Endothelial cell of umbilical vein (primary cell): ENCODE results near the gene MYLIP. TPM values are rescaled to one million over a fixed set of nuclear protein-coding genes. Genes with fewer than 3 reads are reported as not detected.

ENCODE experiments used
- BruUV-seq: library from RNA; stranded (reverse); fragments of 400-500 nt; replicated peaks from 2 replicates; lab custom pipeline; 2021; lab: Mats Ljungman, UMichigan
- CTCF ChIA-PET: fragments of 300-600, 350-600 bp; sonication (Branson Sonifier 250); formaldehyde crosslinking; loops from one replicate; lab custom pipeline; 2021; ENCODE audit warnings: antibody characterized with exemption, inconsistent platforms; lab: Charles Lee
- POLR2A ChIA-PET: fragments of 300-600, 350-600 bp; sonication (Branson Sonifier 250); formaldehyde crosslinking; loops from one replicate; lab custom pipeline; 2021; ENCODE audit warnings: antibody characterized with exemption, inconsistent platforms; lab: Charles Lee
- DNase-seq: peaks from one replicate; pipeline ENCODE4 v3.0.0-alpha.2; 2011; ENCODE audit warnings: low read depth, low spot score
- FAIRE-seq: peaks from 2 replicates; lab custom pipeline; 2011; peaks lifted over from hg19 to GRCh38; lab: Jason Lieb, UNC
- H2AFZ ChIP-seq: 2 replicates; pipeline ENCODE4 v1.6.0; 2012; ENCODE audit warnings: low read depth, low read length, control low read depth, inconsistent platforms
- H3K27ac ChIP-seq: 2 replicates; pipeline ENCODE4 v1.5.1; 2011; ENCODE audit warnings: low read depth, mild to moderate bottlenecking, control low read depth, low read length, moderate library complexity; ENCODE audit not compliant: insufficient read depth
- H3K27me3 ChIP-seq, 2 experiments: 2 replicates each; pipeline versions ENCODE4 v1.6.0 to v1.6.1; 2011; ENCODE audit warnings: low read length in 2 of 2, mixed read lengths in 1 of 2; ENCODE audit not compliant: control insufficient read depth in 2 of 2, insufficient read depth in 2 of 2
- H3K36me3 ChIP-seq, 2 experiments: 2 replicates in 1 of 2; 3 replicates in 1 of 2; pipeline ENCODE4 v1.5.1; 2011; ENCODE audit warnings: low read length in 2 of 2, mild to moderate bottlenecking in 1 of 2, moderate library complexity in 1 of 2; ENCODE audit not compliant: control insufficient read depth in 2 of 2, insufficient read depth in 2 of 2; ENCODE audit errors: extremely low read depth in 1 of 2
- H3K4me1 ChIP-seq: 3 replicates; pipeline ENCODE4 v1.5.1; 2011; ENCODE audit warnings: mild to moderate bottlenecking, low read length; ENCODE audit not compliant: control insufficient read depth, insufficient read depth; ENCODE audit errors: extremely low read depth
- H3K4me2 ChIP-seq: 2 replicates; pipeline ENCODE4 v1.6.1; 2011; ENCODE audit warnings: low read length, control low read depth, mixed read lengths; ENCODE audit not compliant: insufficient read depth
- H3K4me3 ChIP-seq, 3 experiments: fragments of 200-600 bp in 1 of 3; sonication (generic), shearing (Covaris generic) in 1 of 3; replicated peaks in 1 of 3; 2 replicates each; pipeline ENCODE4 v1.5.1; 2011 to 2016; ENCODE audit warnings: control low read depth in 3 of 3, low read length in 3 of 3, mild to moderate bottlenecking in 2 of 3, inconsistent platforms in 1 of 3, low read depth in 1 of 3, moderate library complexity in 1 of 3; ENCODE audit not compliant: insufficient read depth in 1 of 3
- H3K79me2 ChIP-seq: 2 replicates; pipeline ENCODE4 v1.6.0; 2012; ENCODE audit warnings: low read length, inconsistent platforms; ENCODE audit not compliant: control insufficient read depth, insufficient read depth
- H3K9ac ChIP-seq: replicated peaks from 2 replicates; pipeline ENCODE3; 2011; ENCODE audit warnings: low read length, control low read depth; ENCODE audit not compliant: insufficient read depth; ENCODE audit errors: extremely low read depth
- H3K9me1 ChIP-seq: replicated peaks from 3 replicates; pipeline ENCODE4 v1.6.0; 2011; ENCODE audit warnings: mild to moderate bottlenecking, low read length; ENCODE audit not compliant: control insufficient read depth, insufficient read depth; ENCODE audit errors: extremely low read depth
- H3K9me3 ChIP-seq: replicated peaks from 2 replicates; pipeline ENCODE4 v1.5.1; 2012; ENCODE audit warnings: low read length, inconsistent platforms; ENCODE audit not compliant: control insufficient read depth, insufficient read depth
- H4K20me1 ChIP-seq: replicated peaks from 2 replicates; pipeline ENCODE3; 2011; ENCODE audit warnings: mild to moderate bottlenecking, low read length; ENCODE audit not compliant: control insufficient read depth, insufficient read depth; ENCODE audit errors: extremely low read depth
- GATA2 ChIP-seq: IDR thresholded peaks from 2 replicates; pipeline ENCODE4 v1.7.0; 2011; ENCODE audit warnings: low read depth, mild to moderate bottlenecking, moderate library complexity, mixed read lengths, low read length; ENCODE audit not compliant: insufficient read length, insufficient read depth
- JUN ChIP-seq: IDR thresholded peaks from 2 replicates; pipeline ENCODE4 v1.6.1; 2011; ENCODE audit warnings: borderline replicate concordance, low read depth; ENCODE audit not compliant: insufficient read length, insufficient read depth
- MYC ChIP-seq: IDR thresholded peaks from one replicate; pipeline ENCODE4 v1.6.1; 2011; ENCODE audit warnings: mild to moderate bottlenecking, low read depth, low read length
- POLR2A ChIP-seq: IDR thresholded peaks from 2 replicates; pipeline ENCODE4 v1.6.1; 2012; ENCODE audit warnings: low read depth, mild to moderate bottlenecking, control low read depth, low read length
- POLR2AphosphoS5 ChIP-seq: IDR thresholded peaks from 2 replicates; pipeline ENCODE4 v1.6.1; 2012; ENCODE audit warnings: low read depth, mild to moderate bottlenecking, control low read depth, low read length, moderate library complexity; ENCODE audit not compliant: insufficient read depth
- dilution Hi-C: fragments of 300-500 bp; cut with MboI; formaldehyde crosslinking; loops from one replicate; pipeline ENCODE4 v1.15.0; 2019; ENCODE audit warnings: low sequenced_read_pairs; ENCODE audit not compliant: extremely low pct_ligation_motif_present
- intact Hi-C: fragments of 100-400 bp; cut with micrococcal nuclease; formaldehyde crosslinking; loops from one replicate; pipeline ENCODE4 v1.10.0; 2022
- polyA plus RNA-seq, 4 experiments: library from polyadenylated mRNA; depleted of rRNA in 3 of 4; stranded (reverse) in 3 of 4; unstranded in 1 of 4; fragments of >200 nt; gene quantifications; 2 replicates each; pipeline versions ENCODE4 v1.2.1 to v1.2.3, GENCODE V29; 2011 to 2012; ENCODE audit warnings: missing spikeins in 1 of 4
- total RNA-seq: library from RNA; stranded (reverse); gene quantifications from 2 replicates; pipeline ENCODE4 v1.2.3, GENCODE V29; 2021
- TF ChIP-seq, protein P1 (sequence below): IDR thresholded peaks from 2 replicates; pipeline ENCODE4 v1.6.1; 2011; ENCODE audit not compliant: insufficient read depth, insufficient read length
- TF ChIP-seq, protein P2 (sequence below), 2 donors: IDR thresholded peaks; 1 replicate in 1 of 2; 2 replicates in 1 of 2; pipeline ENCODE4 v1.5.1; 2011; ENCODE audit warnings: low read length in 2 of 2, mild to moderate bottlenecking in 2 of 2, moderate library complexity in 2 of 2, control low read depth in 1 of 2, inconsistent platforms in 1 of 2, low read depth in 1 of 2; ENCODE audit not compliant: insufficient read depth in 1 of 2; ENCODE audit errors: extremely low read depth in 1 of 2

MYLIP gene
- total and polyA plus RNA-seq, 2 donors (not counting 3 experiments of a cell fraction or from before 2014, with no cell fraction given), result 16.9 to 19.2 TPM

DNA sequence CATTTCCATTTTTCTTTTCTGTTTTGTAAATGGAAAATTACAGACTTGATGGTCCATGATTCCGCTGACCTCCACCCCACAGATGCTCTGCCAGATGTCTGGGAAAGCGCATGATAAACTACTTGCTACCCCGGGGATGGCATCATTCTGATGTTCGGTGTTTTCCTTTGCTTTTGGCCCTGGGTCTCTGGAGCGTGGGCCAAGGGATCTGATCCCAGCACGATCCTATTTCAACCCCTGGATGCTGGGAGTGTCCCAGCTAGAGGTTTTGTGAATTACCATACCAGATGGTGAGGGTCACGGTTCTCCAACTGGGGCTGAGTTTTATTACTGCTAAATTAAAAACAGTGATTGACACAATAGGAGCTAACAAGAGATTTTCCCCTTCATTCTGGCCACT is 25.2 kb upstream of the MYLIP start:
- Histone ChIP-seq H3K36me3 (no peaks in the 10 kb centered on the region), H3K79me2 (no peaks in the 10 kb centered on the region), H3K4me3 (no peak overlapping the region), H3K9me1 (no peaks in the 10 kb centered on the region), H4K20me1 (no peaks in the 10 kb centered on the region), H3K4me2 (no peak overlapping the region), H3K27ac (no peak overlapping the region), H3K27me3 (peaks cover 0 to 6% of the 10 kb centered on the region in 2 experiments), H3K9ac (no peak overlapping the region), H2AFZ (no peak overlapping the region), H3K4me1 (no peaks in the 10 kb centered on the region), H3K9me3 (no peaks in the 10 kb centered on the region)
- FAIRE-seq (no peak), DNase-seq (no peak)
- intact Hi-C loops, result no loop called here
- dilution Hi-C loops, result no loop called here
- BruUV-seq, result no TSS peak
- TF ChIP-seq POLR2A, result no peak
- ChIA-PET CTCF (interaction anchor here (1.0 to 1.8 kb wide), 2 partner anchors 25 to 412 kb away, joined by 3 to 4 read pairs; partner anchors contain the start of gene MYLIP), POLR2A (interaction anchor here (0.6 kb wide), 1 partner anchor 37 kb away, joined by 4 read pairs; no protein-coding TSS in a partner anchor)

GRCh38 chr6:16104624-16105433 is 24.1 kb upstream of the MYLIP start:
- Histone ChIP-seq H3K27ac (no peak overlapping the region), H3K79me2 (no peaks in the 10 kb centered on the region), H2AFZ (no peak overlapping the region), H3K36me3 (no peaks in the 10 kb centered on the region), H3K4me2 (no peak overlapping the region), H3K9me1 (no peaks in the 10 kb centered on the region), H3K27me3 (peaks cover 0 to 5% of the 10 kb centered on the region in 2 experiments), H3K9ac (no peak overlapping the region), H4K20me1 (no peaks in the 10 kb centered on the region), H3K4me1 (peaks cover 3% of the 10 kb centered on the region), H3K4me3 (no peak overlapping the region), H3K9me3 (no peaks in the 10 kb centered on the region)
- dilution Hi-C loops (no loop called here), intact Hi-C loops (no loop called here)
- DNase-seq (no peak), FAIRE-seq (no peak)
- ChIA-PET CTCF (interaction anchor here (1.8 kb wide), 1 partner anchor 24 kb away, joined by 4 read pairs; the partner anchor contains the start of gene MYLIP), POLR2A (no interaction called here)
- TF ChIP-seq GATA2 (no peak), MYC (no peak), JUN (no peak), POLR2A (no peak), POLR2AphosphoS5 (no peak)
- TF ChIP-seq, protein P1, sequence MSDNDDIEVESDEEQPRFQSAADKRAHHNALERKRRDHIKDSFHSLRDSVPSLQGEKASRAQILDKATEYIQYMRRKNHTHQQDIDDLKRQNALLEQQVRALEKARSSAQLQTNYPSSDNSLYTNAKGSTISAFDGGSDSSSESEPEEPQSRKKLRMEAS, result no peak
- TF ChIP-seq, protein P2, sequence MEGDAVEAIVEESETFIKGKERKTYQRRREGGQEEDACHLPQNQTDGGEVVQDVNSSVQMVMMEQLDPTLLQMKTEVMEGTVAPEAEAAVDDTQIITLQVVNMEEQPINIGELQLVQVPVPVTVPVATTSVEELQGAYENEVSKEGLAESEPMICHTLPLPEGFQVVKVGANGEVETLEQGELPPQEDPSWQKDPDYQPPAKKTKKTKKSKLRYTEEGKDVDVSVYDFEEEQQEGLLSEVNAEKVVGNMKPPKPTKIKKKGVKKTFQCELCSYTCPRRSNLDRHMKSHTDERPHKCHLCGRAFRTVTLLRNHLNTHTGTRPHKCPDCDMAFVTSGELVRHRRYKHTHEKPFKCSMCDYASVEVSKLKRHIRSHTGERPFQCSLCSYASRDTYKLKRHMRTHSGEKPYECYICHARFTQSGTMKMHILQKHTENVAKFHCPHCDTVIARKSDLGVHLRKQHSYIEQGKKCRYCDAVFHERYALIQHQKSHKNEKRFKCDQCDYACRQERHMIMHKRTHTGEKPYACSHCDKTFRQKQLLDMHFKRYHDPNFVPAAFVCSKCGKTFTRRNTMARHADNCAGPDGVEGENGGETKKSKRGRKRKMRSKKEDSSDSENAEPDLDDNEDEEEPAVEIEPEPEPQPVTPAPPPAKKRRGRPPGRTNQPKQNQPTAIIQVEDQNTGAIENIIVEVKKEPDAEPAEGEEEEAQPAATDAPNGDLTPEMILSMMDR (IDR thresholded peaks at IDR 0.05; ENCODE audit: extremely low read depth in 1 of 2, insufficient read depth in 1 of 2, low read depth in 1 of 2, low read length in 2 of 2), result no peak
- no TSS peak for BruUV-seq
